ENCODE results near the gene RBCK1.
A peak's percentile ranks its signal among the peaks of the same experiment; 100 is the strongest.
"Not testable (repeated sequence)": the region's sequence is repeated elsewhere in the genome, so short reads cannot be mapped to it uniquely, and the experiment has no call there.

Gene RBCK1

GRCh38 chr20:407953-408842, at the start of gene RBCK1:
Gene RBCK1 (plus strand): TSS chr20:408299. CDS start chr20:408758, 459 bp downstream.
- DNase-seq, result peak; percentile 71

- no peak for DNase-seq
Observed at GRCh38 chr20:358891-359555, 49.1 kb upstream of the RBCK1 start.

- DNase-seq, result peak; percentile 46
Observed at GRCh38 chr20:361561-361960, 46.5 kb upstream of the RBCK1 start.

- peak; percentile 73 for DNase-seq
Observed at GRCh38 chr20:362271-363254, 45.5 kb upstream of the RBCK1 start.

GRCh38 chr20:363319-364078, 44.6 kb upstream of the RBCK1 start:
- DNase-seq, result no peak

GRCh38 chr20:364905-365794, 42.9 kb upstream of the RBCK1 start:
- DNase-seq, result no peak

- DNase-seq, result no peak
Observed at GRCh38 chr20:366041-366718, 41.9 kb upstream of the RBCK1 start.

GRCh38 chr20:366719-367485, 41.2 kb upstream of the RBCK1 start:
- no peak for DNase-seq

- no peak for DNase-seq
Observed at GRCh38 chr20:367486-367887, 40.6 kb upstream of the RBCK1 start.

GRCh38 chr20:368915-369314, 39.2 kb upstream of the RBCK1 start:
- DNase-seq, result no peak

- no peak for DNase-seq
Observed at GRCh38 chr20:370151-370600, 37.9 kb upstream of the RBCK1 start.

GRCh38 chr20:370977-371754, 36.9 kb upstream of the RBCK1 start:
- DNase-seq, result no peak

GRCh38 chr20:371755-372542, 36.1 kb upstream of the RBCK1 start:
- no peak for DNase-seq

GRCh38 chr20:372543-373082, 35.5 kb upstream of the RBCK1 start:
- DNase-seq, result not testable (repeated sequence)

GRCh38 chr20:373171-373890, 34.8 kb upstream of the RBCK1 start:
- DNase-seq, result no peak

- no peak for DNase-seq
Observed at GRCh38 chr20:375265-375889, 32.7 kb upstream of the RBCK1 start.
